Activated CD8-positive, alpha-beta memory T cell treated with anti-CD3 and anti-CD28 coated beads, Interleukin-2, amount 50 U/mL, for 1 hour (primary cell): ENCODE data around the gene WDFY4.

ENCODE experiments used
- DNase-seq: peaks from one replicate; pipeline ENCODE4 v3.0.0-alpha.2; 2020; ENCODE audit errors: extremely low read depth

WDFY4 gene

GRCh38 chr10:48879451-48879850 is 194.8 kb downstream of the WDFY4 start:
- no peak for DNase-seq

GRCh38 chr10:48880016-48880705 is 195.5 kb downstream of the WDFY4 start:
- no peak for DNase-seq

GRCh38 chr10:48881937-48882336 is 197.3 kb downstream of the WDFY4 start:
- DNase-seq: no peak

- DNase-seq: no peak
These were observed 198.2 kb downstream of the WDFY4 start for GRCh38 chr10:48882881-48883280.

- DNase-seq: no peak
These were observed 199.0 kb downstream of the WDFY4 start for GRCh38 chr10:48883701-48884100.

- no peak for DNase-seq
These were observed 199.7 kb downstream of the WDFY4 start for GRCh38 chr10:48884179-48885045.

GRCh38 chr10:48885376-48885775 is 200.7 kb downstream of the WDFY4 start:
- DNase-seq: no peak

GRCh38 chr10:48887982-48888381 is 203.3 kb downstream of the WDFY4 start:
- DNase-seq: no peak

- DNase-seq: no peak
These were observed 206.5 kb downstream of the WDFY4 start for GRCh38 chr10:48890888-48891850.

- DNase-seq: no peak
These were observed 210.5 kb downstream of the WDFY4 start for GRCh38 chr10:48894911-48895802.

- no peak for DNase-seq
These were observed 211.1 kb downstream of the WDFY4 start for GRCh38 chr10:48895803-48896195.

GRCh38 chr10:48896756-48897440 is 212.2 kb downstream of the WDFY4 start:
- DNase-seq: no peak

- DNase-seq: no peak
These were observed 212.7 kb downstream of the WDFY4 start for GRCh38 chr10:48897441-48897790.

- DNase-seq: no peak
These were observed 213.8 kb downstream of the WDFY4 start for GRCh38 chr10:48898426-48898825.

- no peak for DNase-seq
These were observed 215.1 kb downstream of the WDFY4 start for GRCh38 chr10:48899781-48900180.

- DNase-seq: no peak
These were observed 215.7 kb downstream of the WDFY4 start for GRCh38 chr10:48900371-48900801.

GRCh38 chr10:48901319-48901718 is 216.6 kb downstream of the WDFY4 start:
- DNase-seq: no peak

GRCh38 chr10:48902096-48902495 is 217.4 kb downstream of the WDFY4 start:
- no peak for DNase-seq

- no peak for DNase-seq
These were observed 218.5 kb downstream of the WDFY4 start for GRCh38 chr10:48903151-48903550.

- no peak for DNase-seq
These were observed 220.2 kb downstream of the WDFY4 start for GRCh38 chr10:48904861-48905260.
